Right cardiac atrium (tissue), 5 donors: ENCODE results near the gene PLCB1. TPM values are rescaled to one million over a fixed set of nuclear protein-coding genes. Genes with fewer than 3 reads are reported as not detected.
A peak's percentile ranks its signal among the peaks of the same experiment; 100 is the strongest.

Experiments
- ATAC-seq, 2 donors: fragments of 200-7000 bp; cut with Tn5 transposase; one replicate each; pipeline versions ENCODE4 v1.8.0 to v1.9.1; 2020; ENCODE audit warnings: moderate library complexity in 2 of 2, mild to moderate bottlenecking in 1 of 2
- DNase-seq, 3 donors: peaks; one replicate each; pipeline ENCODE4 v3.0.0-alpha.2; 2020
- H3K27ac ChIP-seq: one replicate; pipeline ENCODE4 v1.5.1; 2013; ENCODE audit warnings: mild to moderate bottlenecking, low read length, control low read depth, moderate library complexity
- H3K27me3 ChIP-seq: one replicate; pipeline ENCODE4 v1.6.1; 2013; ENCODE audit not compliant: control insufficient read depth, insufficient read depth
- H3K4me1 ChIP-seq: one replicate; pipeline ENCODE4 v1.6.1; 2013; ENCODE audit warnings: low read length; ENCODE audit not compliant: control insufficient read depth, insufficient read depth
- H3K4me3 ChIP-seq: one replicate; pipeline ENCODE4 v1.5.1; 2013; ENCODE audit warnings: low read length, control low read depth
- H3K9me3 ChIP-seq: one replicate; pipeline ENCODE4 v1.6.1; 2013; ENCODE audit warnings: low read length; ENCODE audit not compliant: control insufficient read depth
- WGBS: extraction: QIAGEN DNeasy Blood & Tissue Kit; methylation state at CpG from one replicate; pipeline ENCODE4 v1.1.7; 2013; 5-methylcytosine and 5-hydroxymethylcytosine counted together
- intact Hi-C, 4 donors: fragments of 100-400 bp; cut with DNase I; formaldehyde crosslinking; loops; one replicate each; pipeline versions ENCODE4 v1.11.0 to v1.14.0; 2022 to 2023
- polyA plus RNA-seq: library from polyadenylated mRNA; stranded (reverse); fragments of 200-250 nt; gene quantifications from one replicate; pipeline ENCODE4 v1.2.3, GENCODE V29; 2013
- total RNA-seq, 4 donors: library from RNA; stranded (reverse); fragmentation: NEBNext Ultra II Directional; extraction: Animal tissue kit (Norgen Biotek cat#: 25700); gene quantifications; one replicate each; pipeline ENCODE4 v1.2.1, GENCODE V29; 2021
- donor health status: healthy with polysubstance abuse.
- donor health status: DM: no; HTN: yes; CAD: no.
- donor health status: DM: no; HTN: no; CAD: no.
- donor health status: DM: no; HTN: yes; CAD: no; lungs with severe emphysema.
- donor health status: DM: yes; HTN: yes; CAD: no.

Gene PLCB1
- total and polyA plus RNA-seq, 5 donors = 7.6 to 20.3 (median 11.6) TPM

GRCh38 chr20:8129211-8129976 is 2.7 kb upstream of the PLCB1 start:
- H3K4me3 ChIP-seq = no peak overlapping the region
- H3K27ac ChIP-seq = no peak overlapping the region
- no peaks in the 10 kb centered on the region for H3K27me3 ChIP-seq
- intact Hi-C loops = loop anchor here in 3 of 4 donors (5.0 to 10.0 kb wide), 3 partner anchors 85 to 258 kb away; no protein-coding TSS in a partner anchor
- no peaks in the 10 kb centered on the region for H3K9me3 ChIP-seq
- H3K4me1 ChIP-seq = no peaks in the 10 kb centered on the region
- DNase-seq (peak; percentile 33 to 57 (median 40)), ATAC-seq (peak; percentile 12 to 48)
- 56% methylated on average over 6 of the region's 6 CpGs for WGBS

DNA sequence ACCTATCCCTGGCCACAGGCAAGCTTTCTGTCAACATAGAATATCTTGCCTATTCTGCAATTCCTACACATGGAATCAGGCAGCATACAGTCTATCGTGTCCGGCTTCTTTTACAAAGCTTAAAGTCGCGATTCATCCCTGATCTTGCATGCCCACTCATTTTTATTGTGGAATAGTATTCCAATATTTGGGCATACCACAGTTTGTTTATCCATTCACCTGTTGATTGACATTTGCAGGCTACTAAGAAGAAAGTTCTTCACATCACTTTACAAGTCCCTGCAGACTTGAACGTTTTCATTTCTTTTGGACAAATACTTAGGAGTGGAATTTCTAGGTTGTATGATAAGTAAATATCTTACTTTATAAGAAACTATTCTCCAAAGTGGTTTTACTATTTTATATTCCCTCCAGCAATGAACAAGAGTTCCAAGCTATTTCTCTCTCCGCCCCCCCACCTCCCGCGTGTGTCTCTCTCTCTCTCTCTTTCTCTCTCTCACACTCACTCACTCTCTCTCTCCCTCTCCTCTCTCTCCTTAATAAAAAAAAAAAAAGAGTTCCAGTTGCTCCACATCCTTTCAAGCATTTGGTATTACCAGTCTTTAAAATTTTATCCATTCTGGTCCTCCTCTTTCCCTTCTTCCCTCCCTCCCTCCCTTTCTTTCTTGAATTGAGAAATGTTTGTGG is 1.1 kb upstream of the PLCB1 start:
- Histone ChIP-seq H3K4me3 (peak overlapping the region; percentile 54), H3K27ac (no peak overlapping the region), H3K27me3 (no peaks in the 10 kb centered on the region), H3K9me3 (no peaks in the 10 kb centered on the region), H3K4me1 (no peaks in the 10 kb centered on the region)
- intact Hi-C loops = loop anchor here (5.0 to 10.0 kb wide), 5 partner anchors 171 to 591 kb away; no protein-coding TSS in a partner anchor
- 81% methylated on average over 8 of the region's 8 CpGs for WGBS
- no peak for ATAC-seq
- no peak for DNase-seq

DNA sequence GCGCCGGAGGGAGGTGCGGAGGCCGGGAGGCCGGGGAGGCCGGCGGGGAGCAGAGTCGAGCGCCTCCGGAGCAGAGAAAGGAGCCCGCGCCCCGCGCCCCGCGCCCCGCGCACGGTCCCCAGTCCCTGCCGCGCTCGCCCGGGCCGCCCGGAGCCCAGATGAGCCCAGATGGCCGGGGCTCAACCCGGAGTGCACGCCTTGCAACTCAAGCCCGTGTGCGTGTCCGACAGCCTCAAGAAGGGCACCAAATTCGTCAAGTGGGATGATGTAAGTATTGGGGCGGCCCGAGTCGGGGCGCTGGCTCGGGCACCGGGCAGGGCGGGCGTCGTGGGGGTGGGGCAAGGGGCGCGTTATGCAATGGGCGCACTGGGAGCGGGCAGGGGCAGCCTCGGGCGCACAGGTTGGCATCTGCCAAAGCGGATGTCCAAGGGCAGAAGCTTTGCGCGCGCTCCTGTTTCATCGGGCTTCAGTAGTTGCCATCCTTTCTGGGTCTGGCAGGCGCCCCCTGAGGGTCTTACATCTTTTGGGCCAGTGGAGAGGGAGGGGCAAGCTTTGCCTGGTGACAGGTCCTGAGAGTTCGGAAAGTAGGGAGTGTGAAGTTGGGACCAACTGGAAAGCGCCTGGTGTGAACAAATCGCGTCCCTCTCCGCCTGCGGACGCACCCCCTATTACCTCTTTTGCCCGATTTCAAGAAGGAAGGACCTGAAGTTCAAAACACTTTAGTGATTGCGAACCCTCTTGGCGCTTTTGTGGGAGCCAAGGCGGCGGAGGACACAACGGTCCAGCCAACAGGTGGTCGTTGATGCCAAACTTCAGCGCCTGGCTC is 631 bp downstream of the PLCB1 start:
- no peaks in the 10 kb centered on the region for H3K4me1 ChIP-seq
- intact Hi-C loops = loop anchor here (2.0 to 10.0 kb wide), 7 partner anchors 170 to 590 kb away; no protein-coding TSS in a partner anchor
- DNase-seq (peak; percentile 53 to 84 (median 82)), ATAC-seq (peak in 1 of 2 donors; percentile 39)
- 1% methylated on average over 68 of the region's 68 CpGs for WGBS
- H3K4me3 ChIP-seq = peak overlapping the region; percentile 88
- H3K9me3 ChIP-seq = no peaks in the 10 kb centered on the region
- H3K27me3 ChIP-seq = no peaks in the 10 kb centered on the region
- H3K27ac ChIP-seq = peak overlapping the region; percentile 33

DNA sequence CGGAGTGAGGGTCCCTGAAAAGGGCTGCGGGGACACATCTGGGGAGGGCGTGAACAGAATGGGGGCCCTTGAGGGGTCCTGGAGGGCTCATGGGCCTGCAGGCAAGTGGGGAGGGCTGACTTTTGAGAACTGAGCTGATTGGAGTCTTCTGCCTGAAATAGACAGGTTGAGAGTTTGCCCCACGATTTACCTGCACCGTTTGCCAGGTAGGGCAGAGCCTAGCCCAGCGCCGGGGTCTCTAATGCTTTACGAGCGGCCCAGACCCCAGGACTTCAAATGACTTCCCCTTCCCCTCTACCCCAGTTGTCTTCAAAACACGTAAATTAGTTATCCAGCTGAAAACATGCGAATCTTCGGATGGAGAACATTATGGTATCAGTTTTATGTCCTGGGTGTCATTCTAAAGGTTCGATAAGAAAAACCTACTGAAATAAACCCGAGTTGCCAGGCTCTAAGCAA is 1.3 kb downstream of the PLCB1 start:
- WGBS = 24% methylated on average over 14 of the region's 14 CpGs
- H3K27ac ChIP-seq = peak overlapping the region; percentile 3
- ATAC-seq = no peak
- intact Hi-C loops = loop anchor here (2.0 to 10.0 kb wide), 7 partner anchors 169 to 589 kb away; no protein-coding TSS in a partner anchor
- no peaks in the 10 kb centered on the region for H3K4me1 ChIP-seq
- no peaks in the 10 kb centered on the region for H3K27me3 ChIP-seq
- peak overlapping the region; percentile 88 for H3K4me3 ChIP-seq
- no peak for DNase-seq
- H3K9me3 ChIP-seq = no peaks in the 10 kb centered on the region

DNA sequence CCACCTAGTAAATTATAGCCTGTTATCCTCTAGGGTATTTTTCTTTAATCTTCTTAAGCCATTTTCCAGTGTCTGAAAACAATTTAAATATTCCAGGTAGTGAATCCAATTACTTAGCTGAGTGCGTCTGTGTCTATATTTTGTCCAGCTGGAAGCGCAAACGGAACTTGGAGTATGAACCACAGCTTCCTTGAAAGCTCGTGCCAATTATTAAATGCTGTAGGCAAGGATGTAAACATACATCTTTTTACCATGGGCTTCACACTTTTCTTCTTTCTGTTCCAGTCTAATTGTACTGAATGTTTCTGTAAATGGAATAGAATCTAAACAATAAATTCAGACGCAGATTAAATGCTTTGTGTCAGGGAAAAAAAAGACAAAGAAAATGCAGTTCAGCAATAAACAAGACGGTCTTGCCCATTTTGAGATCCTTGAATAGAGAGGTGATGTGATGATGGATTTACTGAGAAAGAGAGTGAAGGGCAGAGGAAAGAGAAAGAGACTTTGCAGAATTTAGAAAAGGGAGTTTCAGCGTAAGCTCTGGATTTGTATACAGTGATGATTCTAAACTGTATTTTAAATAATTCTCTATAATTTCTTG is 1.9 kb downstream of the PLCB1 start:
- ATAC-seq (no peak), DNase-seq (no peak)
- Histone ChIP-seq H3K27ac (no peak overlapping the region), H3K4me1 (no peaks in the 10 kb centered on the region), H3K27me3 (no peaks in the 10 kb centered on the region), H3K9me3 (no peaks in the 10 kb centered on the region), H3K4me3 (peak overlapping the region; percentile 88)
- 44% methylated on average over 7 of the region's 7 CpGs for WGBS
- intact Hi-C loops = loop anchor here (2.0 to 10.0 kb wide), 7 partner anchors 168 to 588 kb away; no protein-coding TSS in a partner anchor

GRCh38 chr20:8139899-8140298 is 7.8 kb downstream of the PLCB1 start:
- WGBS = 38% methylated on average over 2 of the region's 2 CpGs
- DNase-seq (no peak), ATAC-seq (peak in 1 of 2 donors; percentile 11)
- intact Hi-C loops = loop anchor here in 1 of 4 donors (10.0 kb wide), 1 partner anchor 575 kb away; no protein-coding TSS in a partner anchor
- Histone ChIP-seq H3K4me3 (no peak overlapping the region), H3K9me3 (no peaks in the 10 kb centered on the region), H3K27ac (no peak overlapping the region), H3K27me3 (no peaks in the 10 kb centered on the region), H3K4me1 (peaks cover 7% of the 10 kb centered on the region)

DNA sequence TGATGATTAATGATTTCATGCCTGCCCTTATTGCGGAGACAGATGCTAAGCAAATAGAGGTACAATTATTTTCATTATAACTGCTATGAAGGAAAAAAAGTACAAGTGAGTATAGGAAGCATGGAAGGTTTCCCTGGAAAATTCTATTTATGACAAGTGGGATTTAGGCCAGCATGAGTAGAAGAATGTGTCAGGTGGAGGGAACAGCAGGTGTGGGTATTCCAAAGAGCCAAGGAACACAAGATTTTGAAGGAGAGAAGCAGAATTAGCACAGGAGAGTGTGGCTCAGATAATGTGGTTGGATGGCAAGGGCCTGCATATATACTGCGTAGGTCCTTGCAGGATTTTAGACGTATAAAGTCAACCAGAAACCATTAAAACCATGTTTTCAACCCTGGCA is 11.4 kb downstream of the PLCB1 start:
- WGBS = 77% methylated on average over 3 of the region's 3 CpGs
- DNase-seq (no peak), ATAC-seq (no peak)
- H3K27ac ChIP-seq = no peak overlapping the region
- intact Hi-C loops = no loop called here
- H3K27me3 ChIP-seq = no peaks in the 10 kb centered on the region
- H3K4me3 ChIP-seq = no peak overlapping the region
- no peaks in the 10 kb centered on the region for H3K9me3 ChIP-seq
- peaks cover 14% of the 10 kb centered on the region for H3K4me1 ChIP-seq

DNA sequence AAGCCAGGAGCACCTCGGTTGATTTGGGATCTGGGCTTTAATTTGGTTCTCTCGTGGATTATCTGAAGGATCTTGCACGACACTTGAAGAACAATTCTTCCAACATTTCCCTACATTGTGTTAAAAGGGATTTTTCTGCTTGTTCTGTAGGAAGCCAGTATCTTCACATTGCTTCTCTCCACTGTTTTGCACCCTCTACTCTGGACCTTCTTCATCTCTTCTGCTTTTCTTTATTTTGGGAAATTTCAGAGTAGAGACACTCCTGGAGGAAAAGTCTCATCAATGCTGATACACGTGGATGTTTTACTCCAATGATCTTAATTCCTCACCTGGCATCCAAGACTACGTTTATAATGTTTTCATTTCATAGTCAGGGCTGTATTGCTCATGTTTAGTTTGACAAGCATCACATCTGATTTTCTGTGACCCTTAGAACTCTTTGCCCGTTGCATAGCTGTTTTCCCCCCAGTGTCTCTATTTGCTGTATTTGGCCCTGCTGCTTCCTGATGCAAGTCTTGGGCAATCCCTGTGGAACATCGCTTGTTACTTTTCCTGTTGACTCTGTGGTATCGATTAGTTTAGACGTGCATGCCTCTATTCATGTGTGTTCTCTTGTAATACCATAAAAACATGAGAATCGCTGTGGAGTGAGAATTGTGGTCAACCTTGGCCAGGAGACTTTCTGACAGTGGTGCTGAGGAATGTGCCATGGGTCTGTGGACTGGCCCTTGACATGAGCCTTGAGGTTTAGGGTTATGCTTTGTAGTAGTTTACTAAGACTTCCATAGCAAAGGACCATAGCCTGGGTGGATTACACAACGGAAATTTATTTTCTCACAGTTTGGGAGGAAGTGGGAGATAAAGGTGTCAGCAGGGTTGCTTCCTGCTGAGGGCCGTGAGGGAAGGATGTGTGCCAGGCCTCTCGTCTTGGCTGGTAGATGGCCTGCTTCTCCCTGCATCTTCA is 12.5 kb downstream of the PLCB1 start:
- ATAC-seq (peak; percentile 11 to 74), DNase-seq (peak in 1 of 3 donors; percentile 19)
- no peak overlapping the region for H3K27ac ChIP-seq
- peaks cover 14% of the 10 kb centered on the region for H3K4me1 ChIP-seq
- H3K4me3 ChIP-seq = no peak overlapping the region
- no peaks in the 10 kb centered on the region for H3K9me3 ChIP-seq
- WGBS = 60% methylated on average over 13 of the region's 13 CpGs
- intact Hi-C loops = no loop called here
- no peaks in the 10 kb centered on the region for H3K27me3 ChIP-seq

GRCh38 chr20:8145246-8146168 is 13.4 kb downstream of the PLCB1 start:
- Histone ChIP-seq H3K27ac (no peak overlapping the region), H3K4me3 (no peak overlapping the region), H3K9me3 (no peaks in the 10 kb centered on the region), H3K4me1 (peaks cover 14% of the 10 kb centered on the region), H3K27me3 (no peaks in the 10 kb centered on the region)
- intact Hi-C loops = no loop called here
- ATAC-seq (no peak), DNase-seq (no peak)
- 90% methylated on average over 8 of the region's 8 CpGs for WGBS
